SK-N-SH treated with all-trans-retinoic acid at 6 μM for 48 hours (cell line): ENCODE measurements around the gene VSNL1.

Experiments used
- BACH2 ChIP-seq: fragments of 250-450 bp; sonication (Bioruptor Pico); IDR thresholded peaks from 2 replicates; pipeline ENCODE4 v1.9.0; 2021; ENCODE audit warnings: mild to moderate bottlenecking, borderline replicate concordance
- RARB ChIP-seq: fragments of 250-450 bp; sonication (Bioruptor Pico); IDR thresholded peaks from 2 replicates; pipeline ENCODE4 v1.8.0; 2021; ENCODE audit warnings: mild to moderate bottlenecking, moderate library complexity
- TOX ChIP-seq: fragments of 250-450 bp; sonication (Bioruptor Pico); IDR thresholded peaks from 2 replicates; pipeline ENCODE4 v1.8.0; 2021; ENCODE audit warnings: mild to moderate bottlenecking, moderate library complexity, borderline replicate concordance
- ZC3H10 ChIP-seq: fragments of 250-450 bp; sonication (Bioruptor Pico); IDR thresholded peaks from 2 replicates; pipeline ENCODE4 v1.5.1; 2021; ENCODE audit warnings: mild to moderate bottlenecking, moderate library complexity
- ZFP3 ChIP-seq: fragments of 250-450 bp; sonication (Bioruptor Pico); IDR thresholded peaks from 2 replicates; pipeline ENCODE4 v1.5.0; 2020; ENCODE audit warnings: mild to moderate bottlenecking, moderate library complexity
- ZFP30 ChIP-seq: fragments of 450-650 bp; formaldehyde crosslinking; IDR thresholded peaks from 2 replicates; pipeline ENCODE4 v1.5.0; 2022; ENCODE audit warnings: mild to moderate bottlenecking, moderate library complexity
- ZNF70 ChIP-seq: fragments of 450-650 bp; formaldehyde crosslinking; IDR thresholded peaks from 2 replicates; pipeline ENCODE4 v1.5.0; 2020; ENCODE audit warnings: mild to moderate bottlenecking, moderate library complexity
- TF ChIP-seq, protein P1 (sequence below): fragments of 250-450 bp; sonication (Bioruptor Pico); IDR thresholded peaks from 2 replicates; pipeline ENCODE4 v1.8.0; 2020; ENCODE audit warnings: mild to moderate bottlenecking, moderate library complexity, borderline replicate concordance

DNA sequence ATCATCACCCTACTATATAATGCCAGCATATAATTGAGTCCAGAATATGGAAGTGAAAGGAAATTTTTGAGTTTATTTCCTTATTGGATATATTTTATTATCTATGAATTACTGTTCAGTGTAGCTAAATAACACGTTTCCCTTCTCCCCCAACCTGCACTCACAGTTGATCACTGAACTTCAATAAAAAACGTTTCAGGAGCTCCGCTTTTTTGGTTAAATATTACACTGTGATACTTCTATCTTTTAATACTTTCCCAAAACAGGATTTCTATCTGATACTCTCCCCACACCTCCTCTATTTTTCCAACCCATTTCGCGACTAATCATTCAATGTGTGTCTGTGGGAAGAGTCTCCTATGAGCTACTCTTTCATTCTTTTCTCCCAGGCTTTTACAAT lies 7.2 kb downstream of the VSNL1 start:
- TF ChIP-seq TOX (CRISPR knock-in tag) (no peak), ZC3H10 (CRISPR knock-in tag) (no peak), ZFP3 (CRISPR knock-in tag) (no peak), ZFP30 (CRISPR knock-in tag) (no peak), RARB (CRISPR knock-in tag) (no peak), ZNF70 (CRISPR knock-in tag) (no peak), BACH2 (CRISPR knock-in tag) (no peak)
- TF ChIP-seq, protein P1, sequence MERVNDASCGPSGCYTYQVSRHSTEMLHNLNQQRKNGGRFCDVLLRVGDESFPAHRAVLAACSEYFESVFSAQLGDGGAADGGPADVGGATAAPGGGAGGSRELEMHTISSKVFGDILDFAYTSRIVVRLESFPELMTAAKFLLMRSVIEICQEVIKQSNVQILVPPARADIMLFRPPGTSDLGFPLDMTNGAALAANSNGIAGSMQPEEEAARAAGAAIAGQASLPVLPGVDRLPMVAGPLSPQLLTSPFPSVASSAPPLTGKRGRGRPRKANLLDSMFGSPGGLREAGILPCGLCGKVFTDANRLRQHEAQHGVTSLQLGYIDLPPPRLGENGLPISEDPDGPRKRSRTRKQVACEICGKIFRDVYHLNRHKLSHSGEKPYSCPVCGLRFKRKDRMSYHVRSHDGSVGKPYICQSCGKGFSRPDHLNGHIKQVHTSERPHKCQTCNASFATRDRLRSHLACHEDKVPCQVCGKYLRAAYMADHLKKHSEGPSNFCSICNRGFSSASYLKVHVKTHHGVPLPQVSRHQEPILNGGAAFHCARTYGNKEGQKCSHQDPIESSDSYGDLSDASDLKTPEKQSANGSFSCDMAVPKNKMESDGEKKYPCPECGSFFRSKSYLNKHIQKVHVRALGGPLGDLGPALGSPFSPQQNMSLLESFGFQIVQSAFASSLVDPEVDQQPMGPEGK (CRISPR knock-in tag) = no peak
